Vagina (tissue), 2 donors: ENCODE results near the gene CD74.

Experiments
- CTCF ChIP-seq, 3 experiments: fragments of 450-650 bp in 2 of 3; fragments of 200-600 bp in 1 of 3; sonication (generic) in 1 of 3; IDR thresholded peaks; one replicate each; pipeline ENCODE4 v1.5.1; 2017 to 2019; ENCODE audit warnings: antibody characterized with exemption in 3 of 3, mild to moderate bottlenecking in 2 of 3, moderate library complexity in 2 of 3
- POLR2A ChIP-seq, 2 donors: fragments of 450-650 bp; IDR thresholded peaks; one replicate each; pipeline ENCODE4 v1.6.1; 2017; ENCODE audit warnings: antibody characterized with exemption in 2 of 2, mild to moderate bottlenecking in 2 of 2, moderate library complexity in 2 of 2
- POLR2AphosphoS5 ChIP-seq, 2 donors: sonication (generic); formaldehyde crosslinking; IDR thresholded peaks; one replicate each; pipeline ENCODE4 v1.9.0; 2017; ENCODE audit warnings: antibody characterized with exemption in 2 of 2, mild to moderate bottlenecking in 2 of 2, low read depth in 1 of 2; ENCODE audit not compliant: insufficient read depth in 1 of 2

GRCh38 chr5:150448952-150449516, 36.3 kb upstream of the CD74 start:
- no peak for TF ChIP-seq CTCF (IDR thresholded peaks at IDR 0.05)
- TF ChIP-seq POLR2A (IDR thresholded peaks at IDR 0.05), result no peak
- no peak for TF ChIP-seq POLR2AphosphoS5 (IDR thresholded peaks at IDR 0.05; ENCODE audit: insufficient read depth in 1 of 2, low read depth in 1 of 2)
